ENCODE results near the gene OR10H2.

DNA sequence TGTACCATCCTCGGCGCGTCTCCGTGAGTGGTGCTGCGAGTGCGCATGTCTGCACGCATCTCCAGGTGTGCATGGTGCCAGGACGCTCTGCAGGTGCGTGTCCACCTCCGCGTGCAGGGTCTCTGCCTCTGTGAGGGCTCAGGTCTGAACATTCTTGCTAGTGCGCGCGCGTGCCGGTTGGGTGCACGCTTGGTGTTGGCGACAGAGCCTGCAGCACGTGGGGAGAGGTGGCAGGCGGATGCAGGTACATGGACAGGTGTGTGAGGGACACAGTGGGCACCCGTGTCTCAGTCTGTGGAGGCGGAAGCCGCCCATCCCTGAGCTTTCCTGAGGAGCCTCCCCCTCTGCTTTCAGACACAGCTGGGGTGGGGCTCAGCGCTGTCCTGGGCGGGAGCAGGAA lies 4.9 kb upstream of the OR10H2 start:
- no peak for TF ChIP-seq EZH2phosphoT487 (IDR thresholded peaks at IDR 0.05; ENCODE audit: insufficient read depth, low read depth)
- TF ChIP-seq EZH2 (IDR thresholded peaks at IDR 0.05; ENCODE audit: insufficient read depth, poor library complexity, severe bottlenecking), result no peak
